OCI-LY7 (cell line): Measurements from ENCODE around the gene UBA7. TPM values are rescaled to one million over a fixed set of nuclear protein-coding genes. Genes with fewer than 3 reads are reported as not detected.

Experiments used
- BruUV-seq: library from RNA; stranded (reverse); fragments of 400-500 nt; replicated peaks from 2 replicates; lab custom pipeline; 2021; lab: Mats Ljungman, UMichigan
- CTCF ChIA-PET: fragments of 300-600 bp; sonication (Branson Sonifier 250); formaldehyde crosslinking; loops from one replicate; lab custom pipeline; 2022; ENCODE audit warnings: antibody characterized with exemption; ENCODE audit not compliant: unreplicated experiment; lab: Charles Lee
- POLR2A ChIA-PET: fragments of 300-600 bp; sonication (Branson Sonifier 250); formaldehyde crosslinking; loops from one replicate; lab custom pipeline; 2022; ENCODE audit warnings: antibody characterized with exemption; lab: Charles Lee
- DNase-seq: peaks from one replicate; pipeline ENCODE4 v3.0.0-alpha.2; 2015; ENCODE audit warnings: low spot score
- H2AFZ ChIP-seq: fragments of 200-600 bp; sonication (generic), shearing (Covaris generic); 2 replicates; pipeline ENCODE4 v1.6.1; 2014; ENCODE audit warnings: mild to moderate bottlenecking, antibody characterized with exemption, low read length, moderate library complexity
- H3K27ac ChIP-seq: fragments of 200-600 bp; sonication (generic); 2 replicates; pipeline ENCODE4 v1.5.1; 2014; ENCODE audit warnings: mixed run types, low read depth, mild to moderate bottlenecking, moderate library complexity, low read length, inconsistent platforms; ENCODE audit not compliant: poor library complexity, severe bottlenecking
- H3K36me3 ChIP-seq: fragments of 200-600 bp; sonication (generic); 2 replicates; pipeline ENCODE4 v1.6.1; 2014; ENCODE audit warnings: mild to moderate bottlenecking, antibody characterized with exemption, low read length, moderate library complexity, mixed read lengths; ENCODE audit not compliant: insufficient read depth
- H3K4me1 ChIP-seq: fragments of 200-600 bp; sonication (generic); 2 replicates; pipeline ENCODE4 v1.5.1; 2014; ENCODE audit warnings: mild to moderate bottlenecking, low read length; ENCODE audit not compliant: insufficient read depth, poor library complexity, severe bottlenecking
- H3K4me2 ChIP-seq: fragments of 200-600 bp; sonication (generic); 2 replicates; pipeline ENCODE4 v1.6.1; 2014; ENCODE audit warnings: mild to moderate bottlenecking, low read length
- H3K4me3 ChIP-seq: fragments of 200-600 bp; sonication (generic); 2 replicates; pipeline ENCODE4 v1.5.1; 2014; ENCODE audit warnings: mild to moderate bottlenecking, low read depth, low read length; ENCODE audit not compliant: poor library complexity, severe bottlenecking
- H3K79me2 ChIP-seq: fragments of 200-600 bp; sonication (generic); 2 replicates; pipeline ENCODE4 v1.6.1; 2016; ENCODE audit warnings: low read depth, mild to moderate bottlenecking, low read length, moderate library complexity, mixed read lengths; ENCODE audit not compliant: insufficient read depth
- H3K9me2 ChIP-seq: fragments of 200-600 bp; sonication (generic); 2 replicates; pipeline ENCODE4 v1.6.1; 2016; ENCODE audit warnings: mild to moderate bottlenecking, low read length, mixed read lengths; ENCODE audit not compliant: insufficient read depth
- H3K9me3 ChIP-seq: fragments of 200-600 bp; sonication (generic); 2 replicates; pipeline ENCODE4 v1.6.1; 2014; ENCODE audit warnings: mild to moderate bottlenecking, mixed run types, low read length, mixed read lengths
- H4K20me1 ChIP-seq: fragments of 200-600 bp; sonication (generic); 2 replicates; pipeline ENCODE4 v1.6.1; 2014; ENCODE audit warnings: mild to moderate bottlenecking, antibody characterized with exemption, low read length, moderate library complexity, mixed read lengths; ENCODE audit not compliant: insufficient read depth
- CTCF ChIP-seq: fragments of 200-600 bp; sonication (generic); conservative IDR thresholded peaks from 2 replicates; pipeline ENCODE4 v1.5.1; 2014; ENCODE audit warnings: mild to moderate bottlenecking, antibody characterized with exemption, low read length, moderate library complexity, mixed read lengths
- EZH2phosphoT487 ChIP-seq: fragments of 200-600 bp; sonication (generic); IDR thresholded peaks from 2 replicates; pipeline ENCODE4 v1.6.1; 2018; ENCODE audit warnings: low read depth, borderline replicate concordance, mild to moderate bottlenecking, mixed run types, antibody characterized with exemption, low read length, moderate library complexity, mixed read lengths
- intact Hi-C: fragments of 100-400 bp; cut with micrococcal nuclease; formaldehyde crosslinking; loops from one replicate; pipeline ENCODE4 v1.10.0; 2022; ENCODE audit not compliant: unreplicated experiment
- total RNA-seq, 2 experiments: library from RNA; depleted of rRNA in 1 of 2; stranded (reverse); fragments of >200 nt in 1 of 2; shearing (Covaris generic) in 1 of 2; gene quantifications; 2 replicates each; pipeline ENCODE4 v1.2.3, GENCODE V29; 2014 to 2022

UBA7 gene
- total RNA-seq, 2 experiments from 2014 or later, result 14.2 to 18.1 TPM

GRCh38 chr3:49799761-49800160 is 14.0 kb downstream of the UBA7 start, which contains the start of gene CDHR4:
Gene CDHR4, minus strand, starts transcription at chr3:49799873. Its CDS starts 61 bp downstream, at chr3:49799812.
- Histone ChIP-seq H3K4me1 (peaks cover 14% of the 10 kb centered on the region), H4K20me1 (no peaks in the 10 kb centered on the region), H3K9me3 (no peaks in the 10 kb centered on the region), H3K27ac (no peak within 1 kb of the TSS), H3K4me2 (no peak within 1 kb of the TSS), H3K36me3 (no peaks in the 10 kb centered on the region), H3K4me3 (no peak within 1 kb of the TSS), H3K79me2 (no peaks in the 10 kb centered on the region; the same call in 1 of the 2 replicates), H3K9me2 (no peaks in the 10 kb centered on the region), H2AFZ (no peak within 1 kb of the TSS)
- ChIA-PET CTCF (interaction anchor here (1.2 kb wide), 1 partner anchor 40 kb away, joined by 3 read pairs; no protein-coding TSS in a partner anchor), POLR2A (interaction anchor here (0.5 to 0.7 kb wide), 4 partner anchors 11 to 55 kb away, joined by 3 to 4 read pairs (median 4); no protein-coding TSS in a partner anchor)
- no TSS peak for BruUV-seq
- TF ChIP-seq EZH2phosphoT487 (no peak), CTCF (no peak)
- intact Hi-C loops, result loop anchor here (5.0 to 10.0 kb wide), 2 partner anchors 425 to 777 kb away; partner anchors contain the start of gene NDUFAF3
- DNase-seq, result no peak

DNA sequence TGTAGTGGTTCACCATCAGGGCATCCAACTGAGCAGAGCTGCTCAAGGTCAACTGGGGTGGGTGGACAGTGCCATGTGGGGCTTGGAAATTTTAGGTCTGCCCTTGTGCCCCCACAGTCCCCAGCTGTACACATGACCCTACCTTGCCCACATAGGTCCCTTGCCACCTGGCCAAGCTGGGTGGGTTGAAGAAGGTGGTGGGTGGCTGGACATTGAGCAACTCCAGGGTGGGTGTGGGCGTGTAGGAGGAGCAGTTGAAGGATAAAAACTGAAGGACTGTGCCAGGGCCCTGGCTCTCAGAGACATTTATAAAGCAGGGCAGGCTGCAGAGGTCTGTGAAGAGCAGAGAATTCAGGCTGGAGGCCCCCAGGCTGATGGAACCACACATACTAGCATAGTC is 14.6 kb downstream of the UBA7 start:
- Histone ChIP-seq H3K4me2 (no peak overlapping the region), H3K9me2 (no peaks in the 10 kb centered on the region), H3K79me2 (no peaks in the 10 kb centered on the region; the same call in 1 of the 2 replicates), H3K4me1 (peaks cover 8% of the 10 kb centered on the region), H3K4me3 (no peak overlapping the region), H4K20me1 (no peaks in the 10 kb centered on the region), H3K27ac (no peak overlapping the region), H3K9me3 (no peaks in the 10 kb centered on the region), H3K36me3 (no peaks in the 10 kb centered on the region), H2AFZ (no peak overlapping the region)
- no TSS peak for BruUV-seq
- ChIA-PET POLR2A (interaction anchor here (0.5 to 0.6 kb wide), 2 partner anchors 10 to 21 kb away, joined by 3 read pairs; no protein-coding TSS in a partner anchor), CTCF (interaction anchor here (1.2 kb wide), 1 partner anchor 40 kb away, joined by 3 read pairs; no protein-coding TSS in a partner anchor)
- DNase-seq, result no peak
- no peak for TF ChIP-seq CTCF
- no peak for TF ChIP-seq EZH2phosphoT487
- intact Hi-C loops, result no loop called here
